Measurements from ENCODE around the gene UBL7.
"Not testable (repeated sequence)": the region's sequence is repeated elsewhere in the genome, so short reads cannot be mapped to it uniquely, and the experiment has no call there.

UBL7 gene

GRCh38 chr15:74466570-74466969 lies 5.6 kb upstream of the UBL7 start:
- no peak for TF ChIP-seq POU2F2 (IDR thresholded peaks at IDR 0.05; ENCODE audit: low read depth, low read length)
- no peak for TF ChIP-seq POLR2A (IDR thresholded peaks at IDR 0.05; ENCODE audit: low read depth, low read length)
- TF ChIP-seq TAF1 (IDR thresholded peaks at IDR 0.05; ENCODE audit: low read depth, low read length) = no peak
- no peak for TF ChIP-seq SPI1 (IDR thresholded peaks at IDR 0.05; ENCODE audit: low read depth, low read length)
- TF ChIP-seq PAX5 (IDR thresholded peaks at IDR 0.05; ENCODE audit: insufficient read depth, low read length, severe bottlenecking) = no peak
- no peak for TF ChIP-seq POLR2AphosphoS5 (IDR thresholded peaks at IDR 0.05; ENCODE audit: low read depth, low read length)
- FAIRE-seq (no peak), DNase-seq (ENCODE audit: insufficient read length, low spot score) (no peak)

- no peak for FAIRE-seq
- DNase-seq (ENCODE audit: insufficient read length, low spot score) = no peak
- TF ChIP-seq POLR2A (IDR thresholded peaks at IDR 0.05; ENCODE audit: low read depth, low read length) (no peak), SPI1 (IDR thresholded peaks at IDR 0.05; ENCODE audit: low read depth, low read length) (no peak), PAX5 (IDR thresholded peaks at IDR 0.05; ENCODE audit: insufficient read depth, low read length, severe bottlenecking) (no peak), POU2F2 (IDR thresholded peaks at IDR 0.05; ENCODE audit: low read depth, low read length) (no peak), TAF1 (IDR thresholded peaks at IDR 0.05; ENCODE audit: low read depth, low read length) (no peak), POLR2AphosphoS5 (IDR thresholded peaks at IDR 0.05; ENCODE audit: low read depth, low read length) (no peak)
Observed at GRCh38 chr15:74464897-74465296, 3.9 kb upstream of the UBL7 start.

GRCh38 chr15:74464216-74464615 lies 3.3 kb upstream of the UBL7 start:
- DNase-seq (ENCODE audit: insufficient read length, low spot score) (no peak), FAIRE-seq (peak; percentile 74)
- peak; percentile 58; the same call in 1 of the 2 replicates for TF ChIP-seq SPI1 (IDR thresholded peaks at IDR 0.05; ENCODE audit: low read depth, low read length)
- no peak for TF ChIP-seq TAF1 (IDR thresholded peaks at IDR 0.05; ENCODE audit: low read depth, low read length)
- no peak for TF ChIP-seq PAX5 (IDR thresholded peaks at IDR 0.05; ENCODE audit: insufficient read depth, low read length, severe bottlenecking)

- no peak for FAIRE-seq
- TF ChIP-seq POU2F2 (IDR thresholded peaks at IDR 0.05; ENCODE audit: low read depth, low read length) (no peak), SPI1 (IDR thresholded peaks at IDR 0.05; ENCODE audit: low read depth, low read length) (no peak), POLR2AphosphoS5 (IDR thresholded peaks at IDR 0.05; ENCODE audit: low read depth, low read length) (no peak), POLR2A (IDR thresholded peaks at IDR 0.05; ENCODE audit: low read depth, low read length) (no peak), TAF1 (IDR thresholded peaks at IDR 0.05; ENCODE audit: low read depth, low read length) (no peak), PAX5 (IDR thresholded peaks at IDR 0.05; ENCODE audit: insufficient read depth, low read length, severe bottlenecking) (no peak)
Observed at GRCh38 chr15:74463634-74464033, 2.7 kb upstream of the UBL7 start.

GRCh38 chr15:74461847-74462511 lies 1.0 kb upstream of the UBL7 start:
- TF ChIP-seq POLR2A (IDR thresholded peaks at IDR 0.05; ENCODE audit: low read depth, low read length) (no peak), PAX5 (IDR thresholded peaks at IDR 0.05; ENCODE audit: insufficient read depth, low read length, severe bottlenecking) (no peak), POU2F2 (IDR thresholded peaks at IDR 0.05; ENCODE audit: low read depth, low read length) (no peak), TAF1 (IDR thresholded peaks at IDR 0.05; ENCODE audit: low read depth, low read length) (no peak), SPI1 (IDR thresholded peaks at IDR 0.05; ENCODE audit: low read depth, low read length) (no peak), POLR2AphosphoS5 (IDR thresholded peaks at IDR 0.05; ENCODE audit: low read depth, low read length) (no peak)
- no peak for DNase-seq (ENCODE audit: insufficient read length, low spot score)
- no peak for FAIRE-seq

More at GRCh38 chr15:74463634-74464033, 2.7 kb upstream of the UBL7 start:
- no peak for DNase-seq (ENCODE audit: insufficient read length, low spot score)

- peak; percentile 13 for FAIRE-seq
- TF ChIP-seq SPI1 (IDR thresholded peaks at IDR 0.05; ENCODE audit: low read depth, low read length) (peak; percentile 84), POLR2AphosphoS5 (IDR thresholded peaks at IDR 0.05; ENCODE audit: low read depth, low read length) (no peak), TAF1 (IDR thresholded peaks at IDR 0.05; ENCODE audit: low read depth, low read length) (no peak)
- peak; percentile 50 for DNase-seq (ENCODE audit: insufficient read length, low spot score)
Observed at GRCh38 chr15:74460298-74460697, 662 bp downstream of the UBL7 start.

GRCh38 chr15:74459798-74460197 lies 1.2 kb downstream of the UBL7 start:
- DNase-seq (ENCODE audit: insufficient read length, low spot score); FAIRE-seq: not testable (repeated sequence)

GRCh38 chr15:74458473-74458872 lies 2.5 kb downstream of the UBL7 start:
- DNase-seq (ENCODE audit: insufficient read length, low spot score) (no peak), FAIRE-seq (no peak)
- TF ChIP-seq TAF1 (IDR thresholded peaks at IDR 0.05; ENCODE audit: low read depth, low read length) = no peak
- TF ChIP-seq POLR2AphosphoS5 (IDR thresholded peaks at IDR 0.05; ENCODE audit: low read depth, low read length) = no peak
- TF ChIP-seq POLR2A (IDR thresholded peaks at IDR 0.05; ENCODE audit: low read depth, low read length) = no peak
- no peak for TF ChIP-seq SPI1 (IDR thresholded peaks at IDR 0.05; ENCODE audit: low read depth, low read length)
- TF ChIP-seq POU2F2 (IDR thresholded peaks at IDR 0.05; ENCODE audit: low read depth, low read length) = no peak

GRCh38 chr15:74457036-74457435 lies 3.9 kb downstream of the UBL7 start:
- DNase-seq (ENCODE audit: insufficient read length, low spot score) = not testable (repeated sequence)

GRCh38 chr15:74454764-74455500 lies 6.0 kb downstream of the UBL7 start:
- DNase-seq (ENCODE audit: insufficient read length, low spot score) = no peak
- TF ChIP-seq POLR2AphosphoS5 (IDR thresholded peaks at IDR 0.05; ENCODE audit: low read depth, low read length) (no peak), SPI1 (IDR thresholded peaks at IDR 0.05; ENCODE audit: low read depth, low read length) (peak; percentile 78)
- peak; percentile 77 for FAIRE-seq

More at GRCh38 chr15:74457036-74457435, 3.9 kb downstream of the UBL7 start:
- FAIRE-seq = not testable (repeated sequence)
